ENCODE measurements around the gene TOP1. TPM values are rescaled to one million over a fixed set of nuclear protein-coding genes. Genes with fewer than 3 reads are reported as not detected.

The TOP1 gene
- total RNA-seq, 1 donor from 2014 or later: 16.2 TPM

GRCh38 chr20:41170386-41171105 is 141.9 kb downstream of the TOP1 start:
- no peak overlapping the region for H3K4me3 ChIP-seq (ENCODE audit: low read depth, low read length)
- no peak for DNase-seq (ENCODE audit: low read depth)
- no peak for TF ChIP-seq CTCF (conservative IDR thresholded peaks at IDR 0.05; ENCODE audit: low read depth, low read length)

- DNase-seq (ENCODE audit: low read depth): no peak
Observed at GRCh38 chr20:41171736-41172295, 143.2 kb downstream of the TOP1 start.

GRCh38 chr20:41172296-41173140 is 143.9 kb downstream of the TOP1 start:
- DNase-seq (ENCODE audit: low read depth): no peak
- no peak for TF ChIP-seq CTCF (conservative IDR thresholded peaks at IDR 0.05; ENCODE audit: low read depth, low read length)

More at GRCh38 chr20:41171736-41172295, 143.2 kb downstream of the TOP1 start:
- H3K4me3 ChIP-seq (ENCODE audit: low read depth, low read length): no peak overlapping the region
- no peak for TF ChIP-seq CTCF (conservative IDR thresholded peaks at IDR 0.05; ENCODE audit: low read depth, low read length)

GRCh38 chr20:41173161-41173721 is 144.6 kb downstream of the TOP1 start:
- peak; percentile 96 for TF ChIP-seq CTCF (conservative IDR thresholded peaks at IDR 0.05; ENCODE audit: low read depth, low read length)
- DNase-seq (ENCODE audit: low read depth): no peak
- no peak overlapping the region for H3K4me3 ChIP-seq (ENCODE audit: low read depth, low read length)

More at GRCh38 chr20:41172296-41173140, 143.9 kb downstream of the TOP1 start:
- H3K4me3 ChIP-seq (ENCODE audit: low read depth, low read length): no peak overlapping the region

GRCh38 chr20:41173791-41174341 is 145.2 kb downstream of the TOP1 start:
- TF ChIP-seq CTCF (conservative IDR thresholded peaks at IDR 0.05; ENCODE audit: low read depth, low read length): no peak
- H3K4me3 ChIP-seq (ENCODE audit: low read depth, low read length): no peak overlapping the region
- no peak for DNase-seq (ENCODE audit: low read depth)

Other genes with a start within 250 kb of the TOP1 start
- gene PLCG1, start 108.7 kb downstream of the TOP1 start, total RNA-seq: 57.9 and 87.5 TPM in 2 replicates

All from epithelial cell of proximal tubule (primary cell).